Stromal cell of bone marrow (primary cell): ENCODE measurements around the gene CA5B.
"Not testable (repeated sequence)": the region's sequence is repeated elsewhere in the genome, so short reads cannot be mapped to it uniquely, and the experiment has no call there.

Experiments
- DNase-seq: peaks from one replicate; pipeline ENCODE4 v3.0.0-alpha.2; 2012; ENCODE audit warnings: low read depth

The CA5B gene

DNA sequence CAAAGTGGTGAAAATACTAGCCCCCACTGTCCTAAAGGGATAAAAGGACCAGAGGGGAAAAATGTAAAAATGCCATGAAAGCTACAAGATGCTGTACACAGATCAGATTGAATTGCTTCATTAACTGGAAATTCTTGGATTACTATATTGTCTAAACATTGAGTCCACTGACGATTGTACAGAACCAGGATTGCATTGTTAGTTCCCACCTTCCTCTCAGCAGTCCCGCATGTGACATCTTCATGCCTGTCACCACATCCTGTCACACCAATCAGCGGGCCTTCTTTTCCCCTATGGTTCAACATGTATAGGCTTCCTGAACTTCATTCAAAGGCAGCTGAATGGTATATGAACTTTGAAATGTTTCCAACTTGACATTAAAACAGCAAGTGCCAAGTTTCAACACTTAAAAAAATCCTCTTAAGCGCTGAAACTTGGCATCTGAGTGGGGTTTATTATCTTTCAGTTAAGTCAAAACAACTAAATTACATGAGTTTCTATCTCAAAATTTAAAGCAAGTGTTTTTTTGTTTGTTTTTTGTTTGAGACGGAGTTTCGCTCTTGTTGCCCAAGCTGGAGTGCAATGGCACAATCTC is 76.8 kb downstream of the CA5B start:
- DNase-seq: no peak

DNA sequence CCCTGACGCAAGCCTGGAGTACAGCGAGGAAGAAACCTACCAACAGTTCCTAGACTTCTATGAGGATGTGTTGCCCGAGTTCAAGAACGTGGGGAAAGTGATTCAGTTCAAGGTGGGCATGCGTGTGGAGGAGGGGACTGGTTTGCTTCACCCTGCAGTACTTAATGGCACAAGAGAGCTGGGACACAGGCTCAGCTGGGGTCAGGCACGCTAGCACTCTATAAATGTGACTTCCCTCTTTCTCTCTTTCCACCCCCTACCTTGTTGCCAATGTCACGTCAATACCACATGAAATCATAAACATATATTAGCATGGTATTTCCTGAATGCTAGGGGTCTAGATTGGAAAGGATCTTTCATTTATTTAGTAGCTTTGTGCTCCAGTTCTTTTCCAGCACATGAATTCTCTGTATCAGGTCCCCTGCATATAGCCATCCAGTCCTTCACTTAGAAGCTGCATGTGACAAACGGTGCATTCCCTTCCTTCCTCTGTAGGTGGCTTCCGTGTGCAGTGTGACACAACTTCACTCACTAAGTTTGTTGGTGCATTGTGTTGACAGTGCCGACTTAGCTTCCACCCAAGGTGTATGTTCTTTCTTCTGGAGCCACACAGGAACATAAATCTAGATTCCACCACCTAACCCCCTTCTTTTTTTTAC is 77.8 kb downstream of the CA5B start:
- DNase-seq: no peak

- DNase-seq: no peak
Observed at GRCh38 chrX:15816438-15816809, 78.4 kb downstream of the CA5B start.

- no peak for DNase-seq
Observed at GRCh38 chrX:15816886-15817285, 78.8 kb downstream of the CA5B start.

GRCh38 chrX:15820106-15821073 is 82.3 kb downstream of the CA5B start:
- no peak for DNase-seq

DNA sequence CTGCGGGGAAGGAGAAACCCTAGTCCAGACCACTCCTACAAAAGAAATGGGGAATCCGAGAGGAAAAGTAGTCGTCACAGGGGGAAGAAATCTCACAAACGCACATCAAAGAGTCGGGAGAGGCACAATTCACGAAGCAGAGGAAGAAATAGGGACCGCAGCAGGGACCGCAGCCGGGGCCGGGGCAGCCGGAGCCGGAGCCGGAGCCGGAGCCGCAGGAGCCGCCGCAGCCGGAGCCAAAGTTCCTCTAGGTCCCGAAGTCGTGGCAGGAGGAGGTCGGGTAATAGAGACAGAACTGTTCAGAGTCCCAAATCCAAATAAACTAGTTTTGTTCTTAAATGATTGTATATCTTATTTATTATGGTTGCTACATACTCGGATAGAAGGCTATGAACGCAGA is 84.9 kb downstream of the CA5B start:
- no peak for DNase-seq

DNA sequence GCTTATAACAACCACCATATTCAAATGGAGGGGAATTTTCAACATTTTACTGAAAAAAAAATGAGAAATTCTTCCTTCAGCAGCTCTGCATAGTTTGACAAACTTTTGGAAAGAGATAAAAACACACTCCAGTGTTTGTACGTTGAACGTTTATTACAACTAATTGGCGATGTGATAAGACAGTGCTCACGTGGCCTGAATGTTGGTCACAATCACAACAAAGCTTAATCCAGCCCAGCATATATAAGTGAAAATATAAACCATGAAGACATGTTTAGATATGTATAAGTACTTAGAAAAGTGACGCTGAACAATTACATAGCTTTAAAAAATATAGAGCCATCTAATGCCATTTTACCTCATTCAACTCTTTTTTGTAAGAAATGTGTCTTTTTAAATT is 87.9 kb downstream of the CA5B start:
- no peak for DNase-seq

- no peak for DNase-seq
Observed at GRCh38 chrX:15829217-15829616, 91.1 kb downstream of the CA5B start.

DNA sequence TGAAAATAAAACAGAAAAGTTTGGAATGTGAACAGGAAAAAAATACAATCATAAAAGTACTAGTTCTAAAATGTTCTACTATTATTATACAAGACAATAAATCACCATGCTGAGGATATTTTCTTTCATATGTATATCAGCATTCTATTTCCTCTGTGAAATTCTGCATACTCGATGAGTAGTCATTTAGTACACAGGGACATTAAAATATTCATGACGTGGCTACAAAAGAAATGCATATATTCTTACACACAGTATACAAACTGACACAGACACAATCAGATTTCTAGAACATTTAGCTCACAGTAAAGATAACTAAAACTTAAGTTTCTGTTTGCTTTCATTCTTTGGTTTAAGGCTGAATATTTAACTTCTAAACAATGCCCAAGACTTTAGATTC is 93.3 kb downstream of the CA5B start:
- DNase-seq: not testable (repeated sequence)

GRCh38 chrX:15834053-15834452 is 96.0 kb downstream of the CA5B start:
- DNase-seq: no peak

DNA sequence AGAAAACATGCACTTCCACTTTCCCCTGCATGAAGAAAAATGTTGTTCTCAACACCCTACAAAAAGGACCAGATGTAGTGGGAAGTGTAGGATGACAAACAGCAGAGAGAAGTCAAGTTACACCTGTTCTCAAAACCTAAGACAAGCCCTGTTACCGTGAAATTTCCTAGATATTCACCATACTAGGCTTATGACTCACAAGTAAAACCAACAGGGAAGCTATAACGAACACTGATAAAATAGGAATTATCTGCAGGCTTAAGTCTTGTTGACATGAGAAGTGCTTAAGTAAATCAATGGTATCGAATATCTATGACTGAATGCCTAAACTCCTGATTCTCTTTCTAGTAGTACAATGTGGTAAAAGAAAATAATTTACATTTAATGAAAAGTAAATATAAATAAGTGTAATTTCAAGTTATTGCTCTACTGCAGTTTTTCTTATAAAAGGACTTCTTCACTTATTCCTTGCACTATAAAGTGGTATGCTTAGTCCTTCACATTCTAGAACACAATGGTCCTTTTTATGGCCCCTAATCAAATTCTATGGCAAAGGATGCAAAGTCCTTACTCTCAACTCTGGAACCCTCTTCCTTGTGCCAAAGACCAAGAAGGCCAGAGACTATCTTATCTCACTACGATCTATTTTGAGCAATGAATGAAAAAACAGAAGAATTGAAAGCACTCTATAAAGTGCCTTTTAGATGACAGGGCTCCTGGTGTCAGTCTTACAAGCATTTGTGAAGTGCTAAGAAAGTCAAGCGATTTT is 96.9 kb downstream of the CA5B start:
- no peak for DNase-seq
